SKM-1 treated with dmso at 0.1 percent for 144 hours (cell line): ENCODE results near the gene CLPX.
"Not testable (repeated sequence)": the region's sequence is repeated elsewhere in the genome, so short reads cannot be mapped to it uniquely, and the experiment has no call there.

Experiments used
- DNase-seq: peaks from one replicate; lab custom pipeline; 2025; ENCODE audit not compliant: unreplicated experiment; lab: John Stamatoyannopoulos, UW

The CLPX gene

DNA sequence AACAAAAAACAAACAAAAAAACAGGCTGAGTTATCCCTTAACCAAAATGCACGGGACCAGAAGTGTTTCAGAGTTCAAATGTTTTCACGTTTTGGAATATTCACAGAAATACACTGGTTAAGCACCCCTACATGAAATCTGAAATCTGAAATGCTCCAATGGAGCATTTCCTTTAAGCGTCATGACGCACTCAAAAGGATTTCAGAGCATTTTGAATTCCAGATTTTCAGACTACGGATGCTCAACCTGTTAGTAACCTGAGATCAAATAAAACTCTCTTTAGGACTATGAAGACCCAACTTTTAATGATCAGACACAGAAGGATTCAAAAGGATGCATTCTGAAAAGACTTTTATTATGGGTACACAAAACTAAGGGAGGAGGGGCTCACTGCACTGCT lies 9.6 kb downstream of the CLPX start:
- no peak for DNase-seq

DNA sequence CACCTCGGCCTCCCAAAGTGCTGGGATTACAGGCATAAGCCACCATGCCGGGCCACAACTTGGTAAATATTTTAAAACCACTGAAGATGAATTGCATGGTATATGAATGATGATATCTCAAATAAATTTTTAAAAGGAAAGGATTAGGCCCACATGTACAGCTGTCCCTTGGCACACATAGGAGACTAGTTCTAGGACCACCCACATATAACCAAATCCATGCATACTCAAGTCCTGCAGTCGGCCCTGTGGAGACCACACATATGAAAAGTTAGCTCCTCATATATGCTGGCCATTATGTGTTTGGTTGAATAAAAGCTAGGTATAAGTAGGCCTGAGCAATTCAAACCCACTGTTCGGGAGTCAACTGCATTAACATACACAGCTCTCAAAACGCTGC lies 10.6 kb downstream of the CLPX start:
- no peak for DNase-seq

DNA sequence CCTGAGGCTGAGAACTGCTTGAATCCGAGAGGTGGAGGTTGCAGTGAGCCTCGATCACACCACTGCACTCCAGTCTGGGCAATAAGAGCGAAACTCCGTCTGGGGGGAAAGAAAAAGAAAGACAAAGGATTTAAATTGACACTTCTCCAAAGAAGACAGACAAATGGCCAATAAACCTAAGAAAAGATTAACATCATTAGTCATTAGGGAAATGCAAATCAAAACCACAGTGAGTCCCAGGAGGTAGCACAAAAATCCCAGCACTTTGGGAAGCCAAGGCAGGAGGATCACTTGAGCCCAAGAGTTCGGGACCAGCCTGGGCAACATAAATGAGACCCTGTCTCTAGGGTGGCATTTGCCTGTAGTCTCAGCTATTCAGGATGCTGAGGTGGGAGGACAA lies 12.6 kb downstream of the CLPX start:
- DNase-seq, result no peak

DNA sequence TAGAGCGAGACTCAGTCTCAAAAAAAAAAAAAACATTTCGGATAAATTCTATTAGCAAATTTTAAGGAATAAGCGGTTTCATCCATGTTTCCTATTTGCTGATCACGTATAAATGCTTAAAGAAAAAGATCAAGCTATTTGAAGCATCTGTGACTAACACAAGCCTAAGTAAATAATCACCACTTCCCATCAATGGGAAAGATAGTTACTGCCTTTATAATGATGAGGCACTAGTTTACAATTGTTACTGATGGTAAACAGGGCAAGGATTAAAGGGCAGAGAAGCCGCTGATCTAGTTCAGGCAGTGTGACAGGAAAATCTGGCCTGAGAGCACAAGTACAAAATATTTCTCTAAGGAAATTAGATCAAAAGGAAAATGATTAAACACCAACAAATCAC lies 13.7 kb downstream of the CLPX start:
- no peak for DNase-seq

DNA sequence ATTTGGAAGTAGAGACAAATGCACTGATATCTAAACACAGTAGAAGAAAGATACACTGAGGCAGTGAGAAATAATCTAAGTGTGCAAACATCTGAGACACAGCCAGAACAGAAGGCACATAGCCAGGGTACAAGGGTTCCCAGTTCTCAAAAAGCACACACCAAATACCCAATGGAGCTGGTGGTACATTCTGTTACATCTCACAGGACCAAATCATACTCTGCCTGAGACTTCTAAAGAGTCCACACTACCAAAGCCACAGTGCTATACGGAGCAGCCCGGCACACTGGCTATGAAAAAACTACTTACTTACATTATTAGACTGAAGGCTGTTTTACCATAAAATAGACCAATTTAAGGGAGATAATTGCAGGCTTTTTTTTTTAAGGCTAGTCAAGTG lies 19.3 kb downstream of the CLPX start:
- no peak for DNase-seq

DNA sequence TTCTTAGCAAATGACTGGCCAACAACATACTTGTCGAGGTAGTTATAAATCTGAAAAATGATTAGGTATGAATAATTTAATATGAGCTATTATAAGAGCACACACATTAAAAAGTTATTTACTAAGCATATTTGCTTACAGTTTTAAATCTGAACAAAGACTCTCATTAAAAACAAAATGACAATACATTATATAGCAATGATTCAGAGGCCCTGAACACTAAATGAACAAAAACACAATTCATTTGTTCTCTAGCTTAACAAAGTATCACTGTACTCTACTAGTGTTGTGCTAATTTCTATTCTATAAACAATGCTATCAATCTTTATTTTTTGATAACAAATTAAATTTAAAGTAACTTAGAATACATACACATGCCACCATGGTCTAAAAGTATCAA lies 21.0 kb downstream of the CLPX start:
- DNase-seq, result no peak

DNA sequence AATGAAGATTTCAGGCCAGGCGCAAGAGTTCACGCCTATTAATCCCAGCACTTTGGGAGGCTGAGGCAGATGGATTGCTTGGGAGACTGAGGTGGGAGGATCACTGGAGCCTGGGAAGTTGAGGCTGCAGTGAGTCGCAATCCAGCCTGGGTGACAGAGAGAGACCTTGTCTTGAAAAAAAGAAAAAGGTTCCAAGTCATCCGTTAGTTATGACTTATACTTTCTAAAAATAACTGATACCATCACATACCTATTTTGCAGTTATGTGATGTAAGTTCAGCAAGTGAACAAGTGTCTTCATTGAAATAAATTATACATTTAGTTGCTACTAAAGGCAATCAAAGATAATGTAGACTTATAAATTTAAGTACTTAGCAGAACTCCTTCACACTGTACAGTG lies 22.1 kb downstream of the CLPX start:
- no peak for DNase-seq

DNA sequence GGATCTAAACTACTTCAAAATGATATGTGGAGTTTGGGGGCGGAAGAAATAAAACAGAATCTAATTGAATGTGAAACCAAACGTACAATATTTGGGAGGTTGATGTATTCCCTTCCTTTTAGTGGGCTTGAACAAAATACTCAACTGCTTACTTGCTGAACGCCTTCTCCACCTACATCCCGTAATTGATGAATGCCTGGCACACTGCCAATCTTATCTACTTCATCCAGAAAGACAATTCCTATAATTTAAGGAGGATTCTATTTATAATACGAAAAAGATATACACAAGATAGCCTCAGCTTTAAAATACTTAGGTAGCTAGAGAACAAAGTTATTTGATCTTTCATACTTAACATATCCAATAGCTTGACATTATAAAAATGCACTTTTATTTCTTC lies 28.4 kb downstream of the CLPX start:
- no peak for DNase-seq

DNA sequence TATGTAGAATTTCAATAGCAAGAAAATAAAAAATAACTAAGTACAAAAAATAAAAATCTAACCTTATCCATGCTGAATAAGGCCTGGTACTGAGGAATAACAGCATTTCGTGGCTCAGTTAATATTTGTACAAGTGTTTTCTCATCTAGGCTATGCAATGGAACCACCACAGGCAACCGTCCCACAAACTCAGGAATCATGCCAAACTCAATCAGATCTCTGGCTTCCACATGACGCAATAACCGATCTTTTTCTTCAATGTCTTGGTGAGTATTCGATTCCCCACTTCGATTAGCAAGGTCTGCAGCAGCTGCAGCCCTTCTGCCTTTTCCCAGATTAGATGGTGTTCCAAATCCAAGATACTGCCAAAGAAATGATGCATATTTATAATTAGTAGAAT lies 30.4 kb downstream of the CLPX start:
- DNase-seq, result no peak

DNA sequence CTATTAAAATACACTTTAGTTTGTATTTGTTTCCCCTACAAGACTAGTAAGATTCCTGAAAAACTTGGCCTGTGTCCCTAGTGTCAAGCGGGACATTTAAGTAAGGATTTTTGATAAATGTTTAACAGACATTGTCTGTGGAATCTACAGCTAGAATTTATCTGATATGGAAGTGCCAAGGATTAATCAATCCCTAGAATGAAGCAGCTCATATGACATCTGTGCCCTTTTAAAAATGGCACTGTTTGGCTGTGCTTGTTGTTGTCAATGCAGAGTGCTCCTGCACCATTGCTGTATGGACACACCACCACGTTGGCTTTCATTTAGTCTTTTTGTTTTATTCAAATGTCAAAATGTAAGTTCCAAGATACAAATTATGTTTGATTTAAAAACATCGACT lies 37.2 kb downstream of the CLPX start:
- no peak for DNase-seq

DNA sequence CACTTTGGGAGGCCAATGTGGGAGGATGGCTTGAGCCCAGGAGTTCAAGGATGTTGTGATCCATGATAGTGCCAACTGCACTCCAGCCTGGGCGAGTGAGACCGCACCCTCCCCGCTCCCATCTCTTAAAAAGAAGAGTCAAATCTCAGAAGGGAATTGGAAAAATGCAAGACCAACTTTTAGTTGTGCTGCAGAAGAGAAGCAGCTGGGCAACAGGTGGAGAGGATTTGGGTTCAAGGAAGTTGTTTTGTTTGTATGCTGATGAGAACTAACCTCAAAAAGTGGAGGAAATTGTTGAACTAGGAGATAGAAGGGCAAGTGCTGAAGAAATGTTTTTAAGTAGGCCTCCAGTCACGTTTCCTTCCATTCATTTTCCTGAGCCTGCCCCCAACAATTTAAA lies 38.7 kb downstream of the CLPX start:
- DNase-seq, result no peak

DNA sequence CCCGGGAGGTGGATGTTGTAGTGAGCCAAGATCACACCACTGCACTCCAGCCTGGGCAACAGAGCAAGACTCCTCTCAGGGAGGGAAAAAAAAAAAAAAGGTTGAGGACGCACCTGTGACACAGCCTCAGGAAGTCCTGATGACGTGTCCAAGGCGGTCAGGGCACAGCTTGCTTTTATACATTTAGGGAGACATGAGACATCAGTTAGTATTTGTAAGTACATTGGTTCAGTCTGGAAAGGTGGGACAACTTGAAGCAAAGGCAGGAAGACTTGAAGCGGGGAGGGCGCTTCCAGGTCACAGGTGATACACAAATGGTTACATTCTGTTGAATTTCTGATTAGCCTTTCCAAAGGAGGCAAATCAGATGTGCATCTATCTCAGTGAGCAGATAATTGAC lies 46.5 kb downstream of the CLPX start:
- DNase-seq, result not testable (repeated sequence)

DNA sequence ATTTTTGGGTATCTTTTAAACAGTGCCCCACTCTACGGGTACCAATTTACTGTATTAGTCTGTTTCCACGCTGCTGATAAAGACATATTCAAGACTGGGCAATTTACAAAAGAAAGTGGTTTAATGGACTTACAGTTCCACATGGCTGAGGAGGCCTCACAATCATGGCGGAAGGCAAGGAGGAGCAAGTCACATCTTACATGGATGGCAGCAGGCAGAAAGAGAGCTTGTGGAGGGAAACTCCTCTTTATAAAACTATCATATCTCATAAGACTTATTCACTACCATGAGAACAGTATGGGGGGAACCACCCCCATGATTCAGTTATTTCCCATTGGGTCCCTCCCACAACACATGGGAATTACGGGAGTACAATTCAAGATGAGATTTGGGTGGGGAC lies 47.2 kb downstream of the CLPX start:
- not testable (repeated sequence) for DNase-seq

DNA sequence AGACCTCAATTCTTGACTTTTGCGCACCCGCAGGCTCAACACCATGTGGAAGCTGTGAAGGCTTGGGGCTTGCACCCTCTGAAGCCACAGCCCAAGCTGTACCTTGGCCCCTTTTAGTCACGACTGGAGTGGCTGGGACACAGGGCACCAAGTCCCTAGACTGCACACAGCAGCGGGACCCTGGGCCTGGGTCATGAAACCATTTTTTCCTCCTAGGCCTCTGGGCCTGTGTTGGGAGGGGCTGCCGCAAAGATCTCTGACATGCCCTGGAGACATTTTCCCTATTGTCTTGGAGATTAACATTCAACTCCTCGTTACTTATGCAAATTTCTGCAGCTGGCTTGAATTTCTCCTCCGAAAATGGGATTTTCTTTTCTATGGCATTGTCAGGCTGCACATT lies 48.1 kb downstream of the CLPX start:
- DNase-seq, result not testable (repeated sequence)

DNA sequence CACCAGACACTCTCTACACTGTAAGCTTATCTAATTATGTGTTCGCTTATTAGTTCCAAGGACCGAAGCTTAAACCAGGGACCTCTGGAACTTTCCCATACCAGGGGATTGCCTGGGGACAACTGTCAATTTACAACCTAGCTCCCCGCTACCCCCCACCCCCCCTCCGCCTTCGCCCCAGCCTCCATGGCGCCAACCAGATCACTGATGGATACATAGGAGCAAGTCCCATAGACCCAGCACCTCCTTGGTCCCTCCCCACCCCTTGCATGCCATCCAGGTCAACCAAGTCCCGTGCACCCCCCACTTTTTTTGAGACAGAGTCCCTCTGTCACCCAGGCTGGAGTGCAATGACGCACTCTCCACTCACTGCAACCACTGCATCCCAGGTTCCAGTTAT lies 50.6 kb downstream of the CLPX start:
- DNase-seq, result no peak

DNA sequence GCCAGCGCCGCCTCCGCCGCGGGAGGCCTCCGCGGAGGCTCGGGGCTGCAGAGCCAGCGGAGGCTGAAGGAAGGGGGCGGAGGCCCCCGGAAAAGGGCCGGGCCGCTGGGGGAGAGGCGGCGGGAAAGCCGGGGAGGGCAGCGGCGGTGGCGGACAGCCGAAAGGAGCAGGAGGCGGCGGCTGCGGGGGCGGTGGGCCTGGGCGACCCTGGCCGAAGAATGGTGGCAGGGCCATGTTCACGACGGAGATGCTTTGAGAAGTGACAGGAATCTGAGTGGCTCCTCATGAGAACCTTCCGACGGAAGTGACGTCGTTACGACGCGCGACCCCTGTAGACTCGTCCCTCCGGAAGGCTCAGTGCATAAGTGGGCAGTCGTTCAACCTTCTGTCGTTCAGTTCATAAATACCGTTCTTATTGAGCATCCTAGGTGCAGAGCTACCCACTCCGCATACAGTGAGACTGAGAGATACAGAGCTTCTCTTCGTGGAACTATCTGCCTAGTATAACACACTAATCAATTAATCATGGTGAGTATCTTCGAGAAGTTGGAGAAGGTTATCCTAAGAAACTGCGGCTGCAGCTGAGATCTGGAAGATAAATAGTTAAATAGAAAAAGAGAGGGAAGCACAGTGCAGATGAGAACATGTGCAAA lies 51.5 kb downstream of the CLPX start, which contains the start of gene PDCD7:
Gene PDCD7, minus strand, starts transcription at position 261 of the 653 bp plus-strand sequence. Its CDS starts 27 bp downstream, at position 234.
- DNase-seq, result peak; percentile 79

DNA sequence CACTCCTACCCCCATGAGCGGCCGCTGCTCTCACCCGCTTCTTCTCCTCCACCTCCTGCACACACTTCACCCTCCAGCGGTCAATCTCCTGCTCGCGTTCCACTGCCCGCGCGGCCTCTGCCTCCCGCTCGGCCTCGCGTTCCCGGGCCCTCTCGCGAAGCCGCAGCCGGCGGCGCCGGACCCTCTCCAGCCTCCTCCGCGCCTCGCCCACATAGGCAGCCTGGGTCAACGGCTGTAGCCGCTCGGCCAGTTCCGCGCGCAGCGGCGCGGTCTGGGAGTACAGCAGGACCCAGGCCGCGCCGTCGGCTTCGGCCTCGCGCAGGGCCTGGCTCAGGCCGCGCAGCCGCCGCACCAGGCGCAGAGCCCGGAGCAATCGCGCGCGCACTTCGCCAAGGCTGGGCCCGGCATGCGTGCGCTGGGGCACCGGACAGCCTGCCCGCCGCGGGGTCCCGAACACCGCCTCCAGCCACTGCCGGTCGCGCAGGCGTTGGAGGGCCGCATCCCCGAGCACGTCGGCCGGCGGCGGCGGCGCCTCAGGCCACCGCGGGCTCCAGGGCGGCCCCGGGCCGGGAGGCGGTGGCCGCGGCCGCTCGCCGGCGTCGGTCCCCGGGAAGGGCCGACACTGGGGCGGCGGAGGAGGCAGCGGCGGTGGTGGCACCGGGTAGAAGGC lies 52.1 kb downstream of the CLPX start:
- DNase-seq, result peak; percentile 34

DNA sequence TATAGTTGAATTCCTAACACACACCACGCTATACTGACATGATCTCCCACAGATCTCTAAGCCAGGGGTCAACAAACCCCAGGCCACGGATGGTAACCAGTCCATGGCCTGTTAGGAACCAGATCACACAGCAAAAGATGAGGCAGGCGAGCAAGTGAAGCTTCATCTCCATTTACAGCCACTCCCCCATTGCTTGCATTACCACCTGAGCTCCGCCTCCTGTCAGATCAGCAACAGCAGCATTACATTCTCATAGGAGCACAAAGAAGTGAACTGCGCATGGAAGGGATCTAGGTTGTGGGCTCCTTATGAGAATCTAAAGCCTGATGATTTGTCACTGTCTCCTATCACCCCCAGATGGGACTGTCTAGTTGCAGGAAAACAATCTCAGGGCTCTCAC lies 54.2 kb downstream of the CLPX start:
- no peak for DNase-seq

DNA sequence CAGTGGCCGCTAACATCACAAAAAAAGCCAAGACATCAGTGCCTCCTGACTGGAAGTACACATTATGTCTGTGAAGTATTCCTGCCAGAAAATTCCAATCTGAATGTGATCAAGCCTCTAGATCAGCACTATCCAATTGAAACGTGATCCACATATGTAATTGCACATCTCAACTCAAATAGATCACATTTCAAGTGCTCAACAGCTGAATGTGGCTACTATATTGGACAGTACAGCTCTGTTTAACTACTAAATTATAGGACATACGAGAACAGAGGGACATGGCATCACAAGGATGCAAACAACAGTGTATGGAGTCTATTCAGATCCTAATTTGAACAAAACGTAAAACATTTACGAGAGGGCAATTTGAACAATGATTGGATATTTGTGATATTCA lies 69.6 kb downstream of the CLPX start:
- no peak for DNase-seq

DNA sequence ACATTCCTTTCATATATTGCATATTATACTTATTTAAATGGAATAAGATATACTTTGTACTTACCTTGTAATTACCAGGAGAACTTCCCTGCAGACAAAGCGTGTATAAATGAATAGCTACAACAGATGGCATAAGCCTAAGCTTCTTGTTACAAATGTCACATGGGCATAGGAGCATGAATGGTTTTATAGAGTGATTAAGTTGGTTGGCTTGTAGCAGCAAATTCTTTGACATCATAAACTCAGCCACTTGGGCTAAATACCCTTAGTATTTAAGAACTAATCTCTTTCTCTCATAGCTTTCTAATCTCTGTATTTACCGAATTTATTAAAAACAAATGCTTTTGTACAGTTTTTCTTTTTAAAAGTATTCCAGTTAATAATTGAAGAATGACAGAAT lies 70.1 kb downstream of the CLPX start, which contains the start of gene UBAP1L:
Gene UBAP1L, minus strand, starts transcription at position 115 of the 400 bp plus-strand sequence. CDS start 8,985 bp downstream, outside the sequence.
- DNase-seq, result no peak

DNA sequence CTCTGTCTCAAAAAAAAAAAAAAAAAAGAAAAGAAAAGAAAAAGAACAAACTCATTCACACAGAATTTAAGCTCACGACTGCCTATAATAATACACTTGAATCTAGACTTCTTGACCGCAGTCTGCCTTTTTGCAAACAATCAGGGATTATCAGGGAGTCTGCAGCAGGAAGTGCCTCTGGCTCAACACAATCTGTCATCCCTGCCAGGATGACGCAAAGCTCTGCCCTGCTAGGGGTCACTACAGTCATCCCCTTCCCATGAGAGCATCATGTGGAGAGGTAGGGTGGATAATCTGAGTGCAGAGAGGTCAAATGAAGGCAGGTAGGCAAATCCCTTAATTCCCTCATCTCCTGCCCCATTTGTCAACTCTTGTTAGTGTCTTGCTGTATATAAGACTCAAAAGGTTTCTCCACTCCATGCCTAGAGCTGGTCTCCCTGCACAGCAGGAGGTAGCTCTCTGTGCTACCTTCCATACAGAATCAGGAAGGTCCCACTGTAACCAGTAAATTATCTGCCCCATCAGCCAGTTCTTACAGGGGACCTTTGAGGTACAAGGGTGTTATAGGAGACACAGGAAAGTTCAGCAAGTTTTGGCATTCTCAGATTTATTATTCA lies 74.4 kb downstream of the CLPX start:
- no peak for DNase-seq

DNA sequence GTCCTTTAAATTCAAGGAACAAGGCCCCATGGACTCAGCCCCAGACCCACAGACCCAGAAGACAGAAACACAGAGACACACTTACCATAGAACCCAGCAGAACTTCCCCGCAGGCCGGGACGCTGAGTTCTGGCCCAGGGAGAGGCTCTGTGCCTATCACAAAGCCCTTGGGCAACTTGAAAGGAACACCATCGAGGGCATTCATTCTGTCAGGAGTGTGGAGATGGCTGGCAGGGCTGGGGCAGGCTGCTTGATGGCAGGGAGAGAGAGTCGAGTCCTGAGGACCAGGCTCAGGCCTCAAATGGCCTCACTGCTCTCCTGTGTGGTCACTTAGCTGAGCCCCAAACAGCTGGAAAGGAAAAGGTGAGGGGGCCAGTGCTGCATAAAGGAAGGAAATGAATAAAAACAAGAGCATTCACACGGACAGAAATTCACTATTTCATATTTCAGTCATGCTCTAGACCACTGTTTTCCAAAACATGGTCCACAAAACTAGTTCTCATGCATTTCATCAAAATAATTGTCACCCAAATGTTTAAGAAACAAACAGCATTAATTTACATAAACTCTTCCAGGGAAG lies 79.0 kb downstream of the CLPX start:
- DNase-seq, result no peak
